Measurements from ENCODE around the gene ELF1.

ELF1 gene

GRCh38 chr13:40993987-40994386 lies 25.1 kb downstream of the ELF1 start:
- no peak for DNase-seq (ENCODE audit: low read depth in 1 of 2, low spot score in 1 of 2)
- no peak overlapping the region for H3K4me3 ChIP-seq (replicated peaks; ENCODE audit: insufficient read depth, low read length)
- no peak for TF ChIP-seq SPI1 (IDR thresholded peaks at IDR 0.05; ENCODE audit: borderline replicate concordance, low read depth)
- TF ChIP-seq, protein P1, sequence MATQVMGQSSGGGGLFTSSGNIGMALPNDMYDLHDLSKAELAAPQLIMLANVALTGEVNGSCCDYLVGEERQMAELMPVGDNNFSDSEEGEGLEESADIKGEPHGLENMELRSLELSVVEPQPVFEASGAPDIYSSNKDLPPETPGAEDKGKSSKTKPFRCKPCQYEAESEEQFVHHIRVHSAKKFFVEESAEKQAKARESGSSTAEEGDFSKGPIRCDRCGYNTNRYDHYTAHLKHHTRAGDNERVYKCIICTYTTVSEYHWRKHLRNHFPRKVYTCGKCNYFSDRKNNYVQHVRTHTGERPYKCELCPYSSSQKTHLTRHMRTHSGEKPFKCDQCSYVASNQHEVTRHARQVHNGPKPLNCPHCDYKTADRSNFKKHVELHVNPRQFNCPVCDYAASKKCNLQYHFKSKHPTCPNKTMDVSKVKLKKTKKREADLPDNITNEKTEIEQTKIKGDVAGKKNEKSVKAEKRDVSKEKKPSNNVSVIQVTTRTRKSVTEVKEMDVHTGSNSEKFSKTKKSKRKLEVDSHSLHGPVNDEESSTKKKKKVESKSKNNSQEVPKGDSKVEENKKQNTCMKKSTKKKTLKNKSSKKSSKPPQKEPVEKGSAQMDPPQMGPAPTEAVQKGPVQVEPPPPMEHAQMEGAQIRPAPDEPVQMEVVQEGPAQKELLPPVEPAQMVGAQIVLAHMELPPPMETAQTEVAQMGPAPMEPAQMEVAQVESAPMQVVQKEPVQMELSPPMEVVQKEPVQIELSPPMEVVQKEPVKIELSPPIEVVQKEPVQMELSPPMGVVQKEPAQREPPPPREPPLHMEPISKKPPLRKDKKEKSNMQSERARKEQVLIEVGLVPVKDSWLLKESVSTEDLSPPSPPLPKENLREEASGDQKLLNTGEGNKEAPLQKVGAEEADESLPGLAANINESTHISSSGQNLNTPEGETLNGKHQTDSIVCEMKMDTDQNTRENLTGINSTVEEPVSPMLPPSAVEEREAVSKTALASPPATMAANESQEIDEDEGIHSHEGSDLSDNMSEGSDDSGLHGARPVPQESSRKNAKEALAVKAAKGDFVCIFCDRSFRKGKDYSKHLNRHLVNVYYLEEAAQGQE (IDR thresholded peaks at IDR 0.05; ENCODE audit: insufficient replicate concordance, low read depth), result no peak
- peak overlapping the region; percentile 58 for H3K27ac ChIP-seq (replicated peaks)
- H3K27me3 ChIP-seq (ENCODE audit: insufficient read depth, poor library complexity, severe bottlenecking), result no peaks in the 10 kb centered on the region

GRCh38 chr13:40992678-40993518 lies 26.2 kb downstream of the ELF1 start:
- H3K27ac ChIP-seq (replicated peaks), result peak overlapping the region; percentile 58
- no peak for DNase-seq (ENCODE audit: low read depth in 1 of 2, low spot score in 1 of 2)
- H3K4me3 ChIP-seq (replicated peaks; ENCODE audit: insufficient read depth, low read length), result no peak overlapping the region

DNA sequence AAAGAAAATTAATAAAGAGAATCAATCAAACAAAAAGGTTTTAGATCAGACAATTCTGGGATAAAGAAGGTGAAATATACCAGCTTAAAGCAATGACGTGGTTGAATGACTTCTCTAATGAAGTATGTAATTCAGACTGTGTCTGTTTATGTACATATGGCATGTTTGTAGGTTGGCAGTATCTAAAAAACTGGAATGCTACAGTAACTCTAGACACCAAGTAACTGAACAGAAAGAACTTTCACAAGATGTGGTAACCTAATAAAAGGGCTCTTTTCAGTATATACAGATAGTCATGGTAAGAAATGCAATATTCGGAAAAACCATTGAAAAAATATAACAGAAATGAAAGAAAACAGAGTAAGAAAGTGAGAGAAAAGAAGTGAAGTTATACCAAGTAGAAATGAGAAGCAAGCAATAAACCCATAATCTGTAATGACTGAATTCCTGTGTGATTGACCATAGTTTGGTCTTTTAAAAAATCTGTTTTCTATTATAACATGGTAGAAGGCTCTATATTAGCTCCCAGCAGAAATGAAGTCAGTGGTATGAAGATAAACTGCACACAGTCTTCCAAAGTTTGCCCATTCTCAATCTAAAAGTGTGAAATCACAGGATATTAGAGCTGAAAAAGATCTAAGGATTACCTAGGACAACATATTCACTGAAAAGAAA lies 31.4 kb downstream of the ELF1 start:
- no peak for DNase-seq (ENCODE audit: low read depth in 1 of 2, low spot score in 1 of 2)
- H3K4me3 ChIP-seq (replicated peaks; ENCODE audit: insufficient read depth, low read length), result no peak overlapping the region
- H3K27ac ChIP-seq (replicated peaks), result peak overlapping the region; percentile 31
- H3K27me3 ChIP-seq (ENCODE audit: insufficient read depth, poor library complexity, severe bottlenecking), result no peaks in the 10 kb centered on the region
- TF ChIP-seq SPI1 (IDR thresholded peaks at IDR 0.05; ENCODE audit: borderline replicate concordance, low read depth) (no peak), GABPA (IDR thresholded peaks at IDR 0.05; ENCODE audit: low read depth) (no peak), POLR2AphosphoS5 (IDR thresholded peaks at IDR 0.05; ENCODE audit: low read depth) (no peak)
- TF ChIP-seq, protein P1 (IDR thresholded peaks at IDR 0.05; ENCODE audit: insufficient replicate concordance, low read depth), result no peak

More at GRCh38 chr13:40992678-40993518, 26.2 kb downstream of the ELF1 start:
- TF ChIP-seq POLR2AphosphoS5 (IDR thresholded peaks at IDR 0.05; ENCODE audit: low read depth) (peak; percentile 38; the same call in 1 of the 2 replicates), CTCF (IDR thresholded peaks at IDR 0.05; ENCODE audit: insufficient read depth, low read length) (no peak)
- TF ChIP-seq, protein P1 (IDR thresholded peaks at IDR 0.05; ENCODE audit: insufficient replicate concordance, low read depth), result no peak
- no peaks in the 10 kb centered on the region for H3K27me3 ChIP-seq (ENCODE audit: insufficient read depth, poor library complexity, severe bottlenecking)

All from HL-60 (cell line).